GM19452 (cell line): ENCODE results near the gene SREBF1.

ENCODE experiments used
- ATAC-seq: cut with Tn5 transposase; IDR thresholded peaks from one replicate; pipeline ENCODE4 v1.9.1; 2021; ENCODE audit not compliant: unreplicated experiment

Gene SREBF1

DNA sequence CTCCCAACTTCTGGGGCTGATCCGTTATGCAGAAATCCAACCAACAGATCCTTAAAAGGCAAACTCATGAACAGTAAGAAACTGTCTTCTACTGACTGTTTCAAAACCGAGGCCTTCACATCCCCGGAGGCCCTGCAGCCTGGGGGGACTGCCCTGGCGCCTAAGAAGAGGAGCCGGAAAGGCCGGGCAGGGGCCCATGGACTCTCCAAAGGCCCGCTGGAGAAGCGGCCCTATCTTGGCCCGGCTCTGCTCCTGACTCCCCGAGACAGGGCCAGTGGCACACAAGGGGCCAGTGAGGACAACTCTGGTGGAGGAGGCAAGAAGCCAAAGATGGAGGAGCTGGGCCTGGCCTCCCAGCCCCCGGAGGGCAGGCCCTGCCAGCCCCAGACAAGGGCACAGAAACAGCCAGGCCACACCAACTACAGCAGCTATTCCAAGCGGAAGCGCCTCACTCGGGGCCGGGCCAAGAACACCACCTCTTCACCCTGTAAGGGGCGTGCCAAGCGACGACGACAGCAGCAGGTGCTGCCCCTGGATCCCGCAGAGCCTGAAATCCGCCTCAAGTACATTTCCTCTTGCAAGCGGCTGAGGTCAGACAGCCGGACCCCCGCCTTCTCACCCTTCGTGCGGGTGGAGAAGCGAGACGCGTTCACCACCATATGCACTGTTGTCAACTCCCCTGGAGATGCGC is 39.5 kb downstream of the SREBF1 start:
- no peak for ATAC-seq

DNA sequence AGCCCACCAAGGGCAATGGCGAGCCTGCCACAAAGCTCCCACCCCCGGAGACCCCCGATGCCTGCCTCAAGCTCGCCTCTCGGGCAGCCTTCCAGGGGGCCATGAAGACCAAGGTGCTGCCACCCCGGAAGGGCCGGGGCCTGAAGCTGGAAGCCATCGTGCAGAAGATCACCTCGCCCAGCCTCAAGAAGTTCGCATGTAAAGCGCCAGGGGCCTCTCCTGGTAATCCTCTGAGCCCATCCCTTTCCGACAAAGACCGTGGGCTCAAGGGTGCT is 40.1 kb downstream of the SREBF1 start:
- no peak for ATAC-seq

DNA sequence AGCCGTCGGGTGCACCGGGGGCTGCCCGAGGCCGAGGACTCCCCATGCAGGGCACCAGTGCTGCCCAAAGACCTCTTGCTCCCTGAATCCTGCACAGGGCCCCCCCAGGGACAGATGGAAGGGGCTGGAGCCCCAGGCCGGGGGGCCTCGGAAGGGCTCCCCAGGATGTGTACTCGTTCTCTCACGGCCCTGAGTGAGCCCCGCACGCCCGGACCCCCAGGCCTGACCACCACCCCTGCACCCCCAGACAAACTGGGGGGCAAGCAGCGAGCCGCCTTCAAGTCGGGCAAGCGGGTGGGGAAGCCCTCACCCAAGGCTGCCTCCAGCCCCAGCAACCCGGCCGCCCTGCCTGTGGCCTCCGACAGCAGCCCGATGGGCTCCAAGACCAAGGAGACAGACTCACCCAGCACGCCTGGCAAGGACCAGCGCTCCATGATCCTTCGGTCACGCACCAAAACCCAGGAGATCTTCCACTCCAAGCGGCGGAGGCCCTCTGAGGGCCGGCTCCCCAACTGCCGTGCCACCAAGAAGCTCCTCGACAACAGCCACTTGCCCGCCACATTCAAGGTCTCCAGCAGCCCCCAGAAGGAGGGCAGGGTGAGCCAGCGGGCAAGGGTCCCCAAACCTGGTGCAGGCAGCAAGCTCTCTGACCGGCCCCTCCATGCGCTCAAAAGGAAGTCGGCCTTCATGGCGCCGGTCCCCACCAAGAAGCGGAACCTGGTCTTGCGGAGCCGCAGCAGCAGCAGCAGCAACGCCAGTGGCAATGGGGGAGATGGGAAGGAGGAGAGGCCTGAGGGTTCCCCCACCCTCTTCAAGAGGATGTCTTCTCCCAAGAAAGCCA is 40.6 kb downstream of the SREBF1 start:
- no peak for ATAC-seq

DNA sequence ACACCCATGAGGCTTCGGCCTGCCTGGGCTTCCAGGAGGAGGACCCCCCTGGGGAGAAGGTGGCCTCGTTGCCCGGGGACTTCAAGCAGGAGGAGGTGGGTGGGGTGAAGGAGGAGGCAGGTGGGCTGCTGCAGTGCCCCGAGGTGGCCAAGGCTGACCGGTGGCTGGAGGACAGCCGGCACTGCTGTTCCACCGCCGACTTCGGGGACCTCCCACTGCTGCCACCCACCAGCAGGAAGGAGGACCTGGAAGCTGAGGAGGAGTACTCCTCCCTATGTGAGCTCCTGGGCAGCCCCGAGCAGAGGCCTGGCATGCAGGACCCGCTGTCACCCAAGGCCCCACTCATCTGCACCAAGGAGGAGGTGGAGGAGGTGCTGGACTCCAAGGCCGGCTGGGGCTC is 41.5 kb downstream of the SREBF1 start:
- ATAC-seq, result no peak

DNA sequence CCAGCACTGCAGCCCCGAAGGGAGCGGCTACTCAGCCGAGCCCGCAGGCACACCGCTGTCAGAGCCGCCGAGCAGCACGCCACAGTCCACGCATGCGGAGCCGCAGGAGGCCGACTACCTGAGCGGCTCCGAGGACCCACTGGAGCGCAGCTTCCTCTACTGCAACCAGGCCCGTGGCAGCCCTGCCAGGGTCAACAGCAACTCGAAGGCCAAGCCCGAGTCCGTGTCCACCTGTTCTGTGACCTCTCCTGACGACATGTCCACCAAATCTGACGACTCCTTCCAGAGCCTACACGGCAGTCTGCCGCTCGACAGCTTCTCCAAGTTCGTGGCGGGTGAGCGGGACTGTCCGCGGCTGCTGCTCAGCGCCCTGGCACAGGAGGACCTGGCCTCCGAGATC is 42.4 kb downstream of the SREBF1 start:
- no peak for ATAC-seq

DNA sequence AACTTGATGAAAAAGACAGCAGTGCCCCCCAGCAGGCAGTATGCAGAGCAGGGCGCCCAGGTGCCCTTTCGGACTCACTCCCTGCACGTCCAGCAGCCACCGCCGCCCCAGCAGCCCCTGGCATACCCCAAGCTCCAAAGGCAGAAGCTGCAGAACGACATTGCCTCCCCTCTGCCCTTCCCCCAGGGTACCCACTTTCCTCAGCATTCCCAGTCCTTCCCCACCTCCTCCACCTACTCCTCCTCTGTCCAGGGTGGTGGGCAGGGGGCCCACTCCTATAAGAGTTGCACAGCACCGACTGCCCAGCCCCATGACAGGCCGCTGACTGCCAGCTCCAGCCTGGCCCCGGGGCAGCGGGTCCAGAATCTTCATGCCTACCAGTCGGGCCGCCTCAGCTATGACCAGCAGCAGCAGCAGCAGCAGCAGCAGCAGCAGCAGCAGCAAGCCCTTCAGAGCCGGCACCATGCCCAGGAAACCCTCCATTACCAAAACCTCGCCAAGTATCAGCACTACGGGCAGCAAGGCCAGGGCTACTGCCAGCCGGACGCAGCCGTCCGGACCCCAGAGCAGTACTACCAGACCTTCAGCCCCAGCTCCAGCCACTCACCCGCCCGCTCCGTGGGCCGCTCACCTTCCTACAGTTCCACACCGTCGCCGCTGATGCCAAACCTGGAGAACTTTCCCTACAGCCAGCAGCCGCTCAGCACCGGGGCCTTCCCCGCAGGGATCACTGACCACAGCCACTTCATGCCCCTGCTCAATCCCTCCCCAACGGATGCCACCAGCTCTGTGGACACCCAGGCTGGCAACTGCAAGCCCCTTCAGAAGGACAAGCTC is 43.2 kb downstream of the SREBF1 start:
- ATAC-seq, result no peak

DNA sequence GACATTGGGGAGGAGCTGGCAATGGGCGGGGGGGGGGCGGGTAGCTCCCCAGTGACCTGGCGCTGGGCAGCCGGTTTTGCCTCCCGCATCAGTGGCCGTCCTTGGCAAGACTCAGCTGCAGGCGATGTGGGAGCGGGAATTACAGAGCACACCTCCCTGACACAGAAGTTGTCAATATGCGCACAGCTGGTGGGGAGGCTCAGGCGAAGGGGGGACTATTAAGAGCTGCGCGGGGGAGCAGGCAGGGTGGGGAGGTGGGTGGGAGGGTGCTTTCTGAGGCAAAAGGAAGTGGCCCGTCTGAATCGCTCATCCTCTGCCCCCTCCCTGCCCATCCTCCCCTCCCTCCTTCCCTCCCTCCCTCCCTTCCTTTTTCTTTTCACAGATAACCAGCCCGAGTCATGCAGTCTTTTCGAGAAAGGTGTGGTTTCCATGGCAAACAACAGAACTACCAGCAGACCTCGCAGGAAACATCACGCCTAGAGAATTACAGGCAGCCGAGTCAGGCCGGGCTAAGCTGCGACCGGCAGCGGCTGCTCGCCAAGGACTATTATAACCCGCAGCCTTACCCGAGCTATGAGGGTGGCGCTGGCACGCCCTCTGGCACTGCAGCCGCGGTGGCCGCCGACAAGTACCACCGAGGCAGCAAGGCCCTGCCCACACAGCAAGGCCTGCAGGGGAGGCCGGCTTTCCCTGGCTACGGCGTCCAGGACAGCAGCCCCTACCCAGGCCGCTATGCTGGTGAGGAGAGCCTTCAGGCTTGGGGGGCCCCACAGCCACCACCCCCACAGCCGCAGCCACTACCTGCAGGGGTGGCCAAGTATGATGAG is 44.0 kb downstream of the SREBF1 start:
- no peak for ATAC-seq

DNA sequence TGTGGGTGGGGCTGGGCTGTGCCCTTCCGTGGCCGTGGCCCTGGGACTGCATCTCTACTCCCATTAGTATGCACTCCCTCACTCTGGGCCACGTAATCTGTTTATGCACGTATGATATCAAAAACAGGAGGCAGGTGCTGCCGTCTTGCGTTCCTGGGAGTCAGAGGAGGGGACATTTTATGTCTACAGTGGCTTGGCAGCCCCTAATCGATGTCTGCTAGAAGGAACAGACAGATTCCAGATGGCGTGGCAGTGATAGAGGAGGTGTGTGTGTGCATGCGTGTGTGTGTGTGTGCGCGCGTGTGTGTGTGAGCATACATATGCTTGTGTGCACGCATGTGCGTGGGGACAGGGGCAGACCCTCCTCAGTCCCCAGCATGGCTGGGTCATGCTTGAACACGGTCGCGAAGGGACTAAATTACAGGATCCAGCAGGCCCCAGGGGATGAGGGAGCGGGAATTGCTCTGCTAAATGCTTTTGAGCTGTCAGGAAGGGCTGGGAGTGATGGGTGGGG is 44.7 kb downstream of the SREBF1 start:
- ATAC-seq, result no peak

DNA sequence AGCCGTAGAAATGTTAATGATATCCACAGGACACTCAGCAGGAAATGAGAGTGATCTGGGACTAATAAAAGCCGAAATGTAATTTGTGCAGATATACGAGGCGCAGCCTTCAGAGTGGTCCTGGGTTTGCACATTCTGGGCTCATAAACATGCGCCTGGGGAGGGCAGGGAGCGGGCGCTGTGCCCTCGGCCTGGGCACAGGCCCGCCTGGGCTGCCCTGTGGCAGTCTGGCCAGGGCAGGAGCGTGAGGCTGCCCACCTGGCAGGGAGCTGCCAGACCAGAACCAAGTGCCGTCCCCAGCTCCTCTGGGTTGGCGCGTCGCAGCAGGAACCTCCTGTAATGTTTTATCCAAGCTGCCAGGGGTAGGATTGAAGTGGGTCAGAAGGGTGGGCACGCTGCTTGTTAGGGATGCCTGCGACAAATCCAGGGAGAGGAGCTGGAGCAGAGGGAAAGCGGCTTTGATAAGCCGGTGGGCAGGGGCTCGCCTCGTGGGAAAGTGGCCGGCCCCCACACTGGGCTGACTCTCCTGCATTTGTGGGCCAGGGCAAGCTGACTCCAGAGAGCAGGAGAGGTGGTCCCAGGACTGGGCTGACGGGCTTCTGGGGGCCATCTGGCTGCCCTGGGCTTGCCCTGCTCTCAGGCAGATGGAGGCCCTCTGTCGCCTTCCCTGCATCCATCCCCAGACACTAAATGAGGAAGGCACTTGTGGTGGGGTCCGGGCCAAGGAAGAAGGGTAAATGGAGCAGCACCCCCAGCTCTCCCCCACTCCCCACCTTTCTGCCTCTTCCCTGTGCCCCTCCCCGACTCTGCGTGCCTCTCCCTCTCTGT is 45.9 kb downstream of the SREBF1 start:
- no peak for ATAC-seq

DNA sequence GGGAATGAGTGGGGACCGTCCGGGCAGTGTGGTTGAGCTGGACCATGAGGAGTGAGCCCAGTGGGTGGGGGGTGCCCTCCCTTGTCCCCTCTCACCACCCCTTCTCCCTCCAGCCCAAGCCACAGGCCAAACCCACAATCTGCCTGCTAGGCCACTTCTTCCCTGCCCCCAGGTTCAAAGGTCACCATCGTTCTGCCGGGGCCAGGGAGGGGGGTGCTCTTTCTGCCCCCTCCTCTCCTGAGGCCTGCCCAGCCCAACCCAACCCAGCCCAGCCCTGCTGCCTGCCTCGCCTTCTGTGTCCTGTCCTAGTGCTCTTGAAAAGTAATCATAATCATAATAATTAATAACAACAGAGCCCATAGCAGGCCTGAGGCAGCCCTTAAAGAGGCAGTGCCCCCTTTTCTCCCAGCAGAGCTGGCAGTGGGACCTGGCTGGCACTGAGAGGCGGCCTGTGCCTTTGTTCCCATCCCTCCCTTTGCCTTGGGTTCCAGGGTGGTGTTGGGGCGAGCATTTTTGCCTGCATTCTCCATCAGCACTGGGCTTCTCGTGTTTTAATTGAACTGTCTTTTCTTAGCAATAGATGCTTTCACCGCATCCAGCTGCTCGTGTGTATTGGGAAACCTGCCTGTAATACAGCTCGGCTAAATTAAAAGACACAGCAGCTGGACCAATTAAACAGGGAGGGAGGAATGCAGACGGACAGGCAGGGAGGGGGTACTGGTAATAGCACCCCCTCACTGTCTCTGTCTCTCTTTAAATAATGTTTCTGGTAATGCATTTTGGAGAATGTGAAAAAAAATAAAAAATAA is 46.8 kb downstream of the SREBF1 start:
- no peak for ATAC-seq

DNA sequence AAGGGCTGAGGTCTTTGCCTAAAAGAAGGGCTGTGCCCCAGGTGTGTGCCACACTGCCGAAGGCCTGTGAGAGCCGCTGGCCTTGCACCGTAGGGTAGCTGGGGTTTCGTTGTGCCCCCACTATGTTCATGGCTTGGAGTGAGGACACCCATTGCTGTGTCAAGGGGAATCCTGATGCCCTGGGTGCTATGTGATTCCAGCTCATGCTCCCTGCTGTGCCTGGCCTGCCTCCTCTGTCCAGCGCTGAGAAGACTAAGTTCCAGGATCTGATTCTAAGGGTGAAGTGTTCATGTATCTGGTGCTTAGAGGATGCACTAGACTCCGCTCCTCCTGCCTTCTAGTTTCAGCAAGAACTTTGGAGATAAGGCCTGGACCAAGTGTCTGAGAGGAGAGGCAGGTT is 47.4 kb downstream of the SREBF1 start:
- ATAC-seq, result no peak

DNA sequence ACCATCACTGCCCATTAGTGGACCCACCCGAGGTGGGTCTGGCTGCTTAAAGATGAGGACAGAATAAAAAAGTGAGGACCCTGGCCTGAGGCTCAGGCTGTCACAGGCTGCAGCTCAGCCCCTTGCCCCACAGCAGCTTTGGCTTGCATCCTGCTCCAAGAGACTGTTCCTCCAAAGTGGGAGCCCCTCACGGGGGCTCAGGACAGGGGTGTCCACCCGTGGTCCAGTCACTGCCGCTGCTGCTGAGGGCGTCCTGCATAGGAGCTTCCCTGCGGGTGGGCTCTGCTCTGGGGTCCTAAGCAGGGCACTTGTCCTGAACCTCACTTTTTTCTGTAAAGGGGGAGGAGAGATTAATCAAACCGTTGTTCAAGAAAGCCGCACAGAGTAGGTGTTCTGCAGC is 47.8 kb downstream of the SREBF1 start:
- no peak for ATAC-seq

DNA sequence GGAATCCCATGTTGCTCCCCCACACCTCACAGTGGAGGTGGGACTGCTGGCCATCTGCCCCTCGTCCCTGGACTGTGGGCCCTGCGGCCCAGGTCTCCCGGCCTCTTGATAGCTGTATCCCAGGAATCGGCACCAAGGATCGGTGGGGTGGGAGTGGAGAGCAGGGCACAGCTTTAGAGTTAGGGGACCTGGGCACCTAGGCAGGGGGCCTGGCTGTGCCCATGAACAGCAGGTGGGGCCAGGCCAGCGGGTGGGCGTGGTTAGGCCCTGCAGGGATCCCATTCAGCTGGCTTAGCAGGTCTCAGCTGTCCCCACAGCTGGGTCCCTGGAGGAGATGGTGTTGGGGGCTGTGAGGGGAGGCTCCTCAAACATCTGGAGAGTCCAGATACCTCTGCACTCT is 49.2 kb downstream of the SREBF1 start:
- ATAC-seq, result no peak

DNA sequence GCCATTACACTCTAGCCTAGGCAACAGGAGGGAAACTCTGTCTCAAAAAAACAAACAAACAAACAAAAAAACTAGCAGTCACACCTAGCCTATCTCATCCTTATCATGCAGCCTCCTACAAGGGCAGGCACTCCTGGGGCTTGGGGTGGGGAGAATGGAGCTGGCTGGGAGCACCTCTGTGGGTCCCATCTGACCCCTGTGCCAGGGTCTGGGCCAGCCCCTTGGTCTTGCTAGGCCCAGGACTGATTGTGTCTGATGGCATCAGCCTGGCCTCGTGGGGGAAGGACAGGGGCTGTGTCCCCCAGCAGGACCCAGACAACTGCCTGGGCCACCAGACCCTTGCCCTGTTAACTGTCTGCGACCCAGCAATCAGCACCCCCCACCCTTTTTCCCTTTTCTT is 49.8 kb downstream of the SREBF1 start:
- ATAC-seq, result no peak

DNA sequence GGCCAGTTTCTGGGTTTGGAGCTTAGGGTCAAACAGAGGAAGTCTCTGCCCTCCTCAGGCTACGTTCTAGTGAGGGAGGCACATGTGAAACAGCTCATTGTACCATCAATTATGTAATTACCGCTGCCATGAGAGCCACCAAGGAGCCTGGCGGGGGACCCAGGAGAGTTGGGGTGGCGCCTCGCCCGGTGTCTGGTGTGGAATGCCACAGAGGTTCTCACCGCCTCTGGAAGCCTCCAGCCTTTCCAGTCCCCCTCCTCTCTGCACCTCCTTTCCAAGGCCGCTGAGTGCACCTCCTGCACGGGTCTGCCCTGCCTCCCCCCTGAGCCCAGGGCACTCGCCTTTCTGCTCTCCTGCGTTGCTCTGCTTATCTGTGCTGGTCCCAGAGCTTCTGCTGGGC is 51.4 kb downstream of the SREBF1 start:
- no peak for ATAC-seq

DNA sequence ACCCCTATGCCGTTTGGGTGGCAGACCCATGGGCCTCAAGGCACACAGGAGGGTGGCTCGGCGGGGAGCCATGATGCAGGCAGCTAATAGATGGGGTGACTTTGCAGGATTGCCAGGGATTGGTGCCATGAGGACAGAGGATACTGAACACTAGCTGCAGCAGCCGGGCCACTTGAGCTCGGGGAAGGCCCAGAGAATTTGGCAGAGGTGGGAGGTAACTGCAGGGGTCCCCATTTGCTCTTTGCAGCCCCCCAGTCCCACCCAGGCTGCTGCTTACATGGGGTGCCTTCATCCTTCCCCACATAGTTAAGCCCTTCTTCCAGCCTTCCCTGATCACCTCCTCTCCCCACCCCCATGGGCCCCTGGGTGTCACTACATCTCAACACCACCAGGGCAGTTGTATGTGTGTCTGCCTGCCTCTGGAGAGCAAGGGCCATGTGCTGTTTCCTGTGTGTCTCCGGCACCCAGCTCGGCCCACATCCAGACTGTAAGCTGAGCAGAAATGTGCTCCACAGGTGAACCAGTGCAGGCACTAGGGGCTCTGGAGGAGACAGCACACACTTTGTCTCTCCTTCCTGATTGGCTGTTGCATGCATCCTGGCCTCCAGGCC is 52.0 kb downstream of the SREBF1 start:
- ATAC-seq, result no peak

DNA sequence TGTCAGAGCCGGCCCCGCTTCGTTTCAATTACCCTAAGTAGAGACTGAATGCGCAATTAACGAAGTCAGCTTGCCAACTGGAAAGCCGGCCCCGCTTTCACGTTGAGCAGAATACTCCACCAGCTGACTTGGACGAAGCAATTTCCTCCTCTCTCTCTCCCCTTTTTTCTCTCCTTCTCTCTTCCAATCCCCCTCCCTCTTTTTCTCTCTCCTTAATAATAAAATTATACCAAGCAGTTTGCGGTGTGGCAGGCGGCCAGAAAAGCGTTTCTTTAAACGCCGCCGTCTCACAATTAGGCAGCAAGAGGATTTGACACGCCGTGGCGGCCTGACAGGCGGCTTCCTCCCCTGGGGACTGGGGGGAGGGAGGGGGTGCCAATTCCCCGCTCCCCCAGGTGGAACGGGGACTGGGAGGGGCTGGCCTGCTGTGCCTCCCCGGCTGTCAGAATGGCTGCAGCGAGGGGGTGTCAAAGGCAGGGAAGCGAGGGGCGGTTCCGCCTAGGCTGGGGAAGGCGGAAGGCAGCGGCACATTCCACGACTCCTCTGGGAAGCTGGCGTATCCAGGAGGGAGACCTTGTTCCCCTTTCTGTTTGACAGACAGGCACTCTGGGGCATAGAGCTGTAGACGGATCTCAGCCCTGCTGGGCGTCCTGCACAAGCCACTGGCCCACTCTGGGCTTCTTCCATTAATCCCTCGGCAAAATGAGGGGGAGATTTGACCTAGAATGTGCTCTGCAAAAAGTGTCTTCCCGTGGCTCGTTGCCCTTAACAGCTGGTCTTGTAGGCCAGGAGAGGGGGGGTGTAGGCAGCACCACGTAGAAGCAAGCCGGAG is 52.7 kb downstream of the SREBF1 start:
- no peak for ATAC-seq
